GM21737 (cell line): ENCODE results near the gene PLSCR4.
"Not testable (repeated sequence)": the region's sequence is repeated elsewhere in the genome, so short reads cannot be mapped to it uniquely, and the experiment has no call there.

Source experiments
- ATAC-seq: cut with Tn5 transposase; IDR thresholded peaks from one replicate; pipeline ENCODE4 v1.9.1; 2021; ENCODE audit warnings: mild to moderate bottlenecking, moderate library complexity; ENCODE audit not compliant: unreplicated experiment

PLSCR4 gene

DNA sequence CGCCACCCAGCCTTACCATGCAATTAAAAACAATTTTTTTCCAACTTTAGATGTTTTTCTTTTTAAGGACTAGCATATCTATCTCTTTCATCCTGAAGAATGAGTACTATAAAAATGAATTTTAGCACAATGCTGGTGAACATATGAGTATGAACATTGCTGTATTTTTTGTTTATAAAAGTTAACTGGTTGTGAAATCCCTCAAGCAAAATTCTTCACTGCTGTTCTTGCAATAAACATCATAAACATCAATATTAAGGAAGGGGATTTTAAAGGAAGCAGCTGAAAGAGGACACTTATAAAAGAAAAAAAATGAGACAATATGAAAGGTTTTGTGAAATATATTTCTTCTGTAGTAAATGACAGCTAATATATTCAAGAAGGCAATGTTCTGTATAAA, 3.0 kb downstream of the PLSCR4 start:
- ATAC-seq: no peak

DNA sequence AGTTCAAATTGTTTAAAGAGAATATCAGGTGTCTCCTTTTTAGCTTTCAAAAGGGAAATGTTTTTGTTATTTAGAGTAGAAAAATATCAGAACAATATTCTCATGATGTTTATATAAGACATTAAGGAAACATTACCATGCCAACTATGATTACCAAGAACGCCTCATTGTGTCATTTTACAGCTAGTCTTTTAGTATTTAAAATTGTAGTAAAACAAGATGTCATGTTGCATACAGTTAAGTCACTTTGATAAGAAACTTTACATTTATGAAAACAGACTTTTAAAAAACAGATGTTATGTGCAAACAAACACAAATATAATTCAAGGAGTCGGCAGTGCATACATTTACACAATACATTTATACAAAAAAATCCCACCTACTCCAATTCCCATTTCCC, 4.4 kb downstream of the PLSCR4 start:
- no peak for ATAC-seq

DNA sequence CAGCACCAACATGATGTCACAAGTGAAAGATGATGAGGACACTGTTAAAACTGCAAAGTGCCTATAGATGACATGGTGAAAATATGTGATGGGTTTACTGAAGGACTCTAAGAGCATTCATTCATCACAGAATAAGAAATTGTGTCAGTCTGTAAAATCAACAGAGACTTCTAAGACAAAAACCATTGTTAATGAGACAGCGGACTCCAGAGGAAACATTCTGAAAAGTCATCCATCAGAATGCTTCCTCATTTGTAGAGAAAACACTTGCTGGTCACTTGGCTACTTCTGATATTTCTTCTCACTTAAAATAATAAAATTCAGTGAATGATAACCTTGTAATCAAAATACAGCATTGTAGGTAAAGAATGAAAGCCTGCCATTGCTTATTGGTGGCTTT, 7.3 kb downstream of the PLSCR4 start:
- no peak for ATAC-seq

DNA sequence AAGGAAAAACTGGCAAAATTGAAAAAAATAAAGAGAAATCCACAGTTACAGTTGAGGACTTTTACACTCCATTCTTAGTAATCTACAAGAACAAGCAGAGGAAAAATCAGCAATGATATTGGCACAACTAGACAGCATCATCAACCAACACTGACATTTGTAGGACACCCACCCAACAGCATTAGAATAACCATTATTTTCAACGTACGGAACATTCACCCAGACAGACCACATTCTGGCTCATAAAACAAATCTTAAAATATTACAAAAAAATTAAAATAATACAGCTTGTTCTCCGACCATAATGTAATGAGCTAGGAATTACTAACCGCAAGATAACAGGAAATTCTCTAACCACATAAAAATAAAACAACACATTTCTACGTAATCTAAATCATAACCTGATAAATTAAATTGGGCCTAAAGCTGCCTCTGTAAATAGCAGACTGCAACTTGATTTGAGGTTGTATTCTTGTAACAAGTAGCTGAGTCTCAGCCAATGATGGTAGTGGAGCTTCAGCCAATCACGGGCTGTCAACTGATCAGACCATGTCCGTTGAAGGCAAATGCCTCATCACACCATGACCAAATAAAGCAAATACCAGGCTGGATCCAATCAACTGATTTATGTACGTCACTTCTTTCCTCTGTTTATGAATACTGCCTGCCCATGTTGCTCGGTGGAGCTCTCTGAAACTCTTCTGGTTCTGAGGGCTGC, 9.2 kb downstream of the PLSCR4 start:
- no peak for ATAC-seq

DNA sequence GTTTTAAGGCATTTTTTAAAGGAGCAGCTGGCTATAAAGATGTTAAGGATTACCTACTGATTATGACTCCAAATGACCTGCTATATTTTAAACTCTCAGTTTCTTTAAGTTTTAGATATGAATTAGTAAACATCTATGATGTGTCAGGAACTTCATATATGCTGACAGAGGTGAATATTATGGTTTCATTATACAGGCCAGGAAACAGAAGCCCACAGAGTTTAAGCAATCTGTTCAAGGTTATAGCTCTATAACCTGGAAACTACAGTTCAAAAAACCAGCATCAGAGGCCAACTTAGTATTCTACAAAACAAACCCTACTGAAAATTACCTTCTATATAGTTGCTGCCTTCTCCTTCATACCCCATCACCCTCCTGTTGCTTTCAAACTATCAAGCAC, 17.4 kb downstream of the PLSCR4 start:
- ATAC-seq: no peak

DNA sequence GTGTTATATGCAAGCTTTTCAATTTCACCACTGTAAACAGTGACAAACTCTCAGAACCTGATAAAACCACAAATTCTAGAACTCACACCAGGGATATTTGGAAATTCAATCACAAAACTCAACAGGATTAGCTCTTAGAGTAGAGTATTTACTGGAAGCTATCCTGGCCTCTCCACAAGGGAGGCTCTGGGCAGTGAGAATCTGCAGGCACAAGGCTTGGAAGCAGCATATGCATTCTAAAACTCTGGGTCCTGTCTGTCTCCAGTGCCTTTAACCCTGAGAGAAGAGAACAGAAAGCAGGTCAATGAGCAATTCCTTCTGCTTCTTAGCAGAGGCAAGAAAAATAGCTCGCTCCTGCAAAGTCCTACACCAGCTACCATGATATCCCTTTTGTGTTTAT, 23.4 kb downstream of the PLSCR4 start:
- ATAC-seq: no peak

DNA sequence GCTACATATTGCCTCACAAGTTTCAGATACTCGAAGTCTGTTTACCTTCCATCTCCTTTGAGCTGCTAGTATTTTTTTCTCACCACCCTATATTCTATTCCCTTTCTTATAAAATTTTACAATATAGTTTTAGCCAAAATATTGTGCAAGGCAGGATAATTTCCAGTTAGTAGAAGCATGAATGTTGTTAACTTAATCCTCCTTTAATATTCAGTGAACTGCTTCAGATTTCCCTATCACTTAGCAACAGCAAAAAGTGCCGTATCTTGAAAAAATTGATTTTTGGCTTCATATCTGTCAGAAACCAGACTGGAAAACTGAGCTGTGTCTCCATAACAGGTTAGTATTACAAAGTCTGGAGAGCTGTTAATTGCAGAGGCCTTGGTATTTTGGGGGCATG, 24.0 kb downstream of the PLSCR4 start:
- no peak for ATAC-seq

DNA sequence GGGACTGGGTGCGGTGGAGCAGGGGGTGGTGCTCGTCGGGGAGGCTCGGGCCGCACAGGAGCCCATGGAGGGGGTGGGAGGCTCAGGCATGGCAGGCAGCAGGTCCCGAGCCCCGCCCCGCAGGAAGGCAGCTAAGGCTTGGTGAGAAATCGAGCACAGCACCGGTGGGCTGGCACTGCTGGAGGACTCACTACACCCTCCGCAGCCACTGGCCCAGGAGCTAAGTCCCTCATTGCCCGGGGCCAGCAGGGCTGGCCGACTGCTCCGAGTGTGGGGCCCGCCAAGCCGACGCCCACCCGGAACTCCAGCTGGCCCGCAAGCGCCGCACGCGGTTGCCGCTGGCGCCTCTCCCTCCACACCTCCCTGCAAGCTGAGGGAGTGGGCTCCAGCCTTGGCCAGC, 25.4 kb downstream of the PLSCR4 start:
- not testable (repeated sequence) for ATAC-seq

DNA sequence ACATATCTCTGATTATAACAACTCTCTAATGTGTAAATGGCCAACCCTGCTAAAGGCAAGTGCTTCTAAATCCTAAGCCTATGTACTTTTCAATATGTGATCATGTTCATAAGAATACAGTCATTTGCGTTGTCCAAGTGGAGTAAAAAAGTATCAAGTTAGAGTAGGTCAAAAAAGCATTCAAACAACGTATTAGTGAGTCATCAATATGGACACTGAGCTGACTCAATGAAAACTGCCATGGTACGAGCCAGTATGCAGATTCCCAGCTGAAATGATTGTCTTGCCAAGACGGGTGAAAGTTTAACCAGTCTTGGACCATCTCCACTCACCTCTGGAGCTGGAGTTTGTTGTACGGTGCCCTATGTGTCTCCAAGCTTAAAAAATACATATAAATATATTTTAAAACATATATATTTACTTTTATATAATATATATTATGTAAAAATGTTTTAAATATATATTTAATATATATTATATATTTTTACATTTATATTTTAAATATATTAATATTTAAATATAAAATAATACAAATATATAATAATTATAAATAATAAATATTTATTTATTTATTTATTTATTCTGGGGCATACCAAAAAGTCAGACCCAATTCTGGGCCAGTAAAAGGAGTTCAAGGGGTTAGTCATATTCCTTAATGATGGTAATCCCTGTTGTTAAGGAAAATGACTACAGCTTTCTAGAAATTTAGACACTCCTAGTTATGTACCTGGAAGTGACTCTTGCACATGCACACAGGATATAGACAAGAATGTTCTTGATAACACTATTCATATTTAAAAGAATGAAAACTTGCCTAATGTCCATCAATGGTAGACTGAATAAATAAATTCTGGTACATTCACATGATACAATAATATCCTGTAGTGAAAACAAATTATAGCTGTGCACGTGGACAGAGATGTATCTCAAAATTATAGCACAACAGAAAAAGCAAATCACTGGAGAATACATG, 27.2 kb downstream of the PLSCR4 start:
- no peak for ATAC-seq

DNA sequence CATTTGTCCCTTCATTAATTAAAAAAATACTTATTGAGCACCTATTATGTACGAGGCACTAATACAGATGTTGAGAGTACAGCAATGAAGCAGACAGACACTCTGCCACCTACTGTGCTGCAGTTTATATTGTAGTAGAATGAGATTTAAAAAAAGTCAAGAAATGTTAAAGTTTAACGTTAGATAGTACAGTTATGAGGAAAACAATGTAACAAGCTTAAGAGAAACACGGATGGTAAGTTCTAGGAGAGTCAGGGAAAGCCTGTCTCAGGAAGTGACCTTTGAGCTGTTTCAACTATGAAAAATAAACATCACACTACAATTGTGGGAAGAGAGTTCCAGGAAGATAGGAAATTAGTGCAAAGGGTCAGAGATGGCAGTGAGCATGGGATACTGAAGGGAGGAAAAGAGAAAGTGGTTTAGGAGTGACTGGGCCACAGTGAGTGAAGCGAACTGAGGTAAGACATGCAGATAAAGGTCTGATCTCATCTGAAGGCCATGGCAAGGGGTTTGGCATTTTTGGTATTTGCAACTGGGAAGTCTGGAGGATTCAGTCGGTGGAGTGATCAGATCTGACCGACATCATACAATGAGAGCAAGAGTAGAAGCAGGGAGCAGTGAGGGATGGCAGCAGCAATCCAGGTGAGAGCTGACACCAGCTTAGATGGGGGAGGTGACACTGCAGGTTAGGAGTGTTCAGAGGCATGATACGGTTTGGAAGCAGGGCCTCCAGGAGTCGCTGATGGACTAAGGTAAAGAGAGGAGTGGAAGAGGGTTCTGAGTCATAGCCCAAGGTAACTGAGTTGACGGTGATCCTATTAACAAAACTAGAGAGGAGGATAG, 28.5 kb downstream of the PLSCR4 start:
- no peak for ATAC-seq

DNA sequence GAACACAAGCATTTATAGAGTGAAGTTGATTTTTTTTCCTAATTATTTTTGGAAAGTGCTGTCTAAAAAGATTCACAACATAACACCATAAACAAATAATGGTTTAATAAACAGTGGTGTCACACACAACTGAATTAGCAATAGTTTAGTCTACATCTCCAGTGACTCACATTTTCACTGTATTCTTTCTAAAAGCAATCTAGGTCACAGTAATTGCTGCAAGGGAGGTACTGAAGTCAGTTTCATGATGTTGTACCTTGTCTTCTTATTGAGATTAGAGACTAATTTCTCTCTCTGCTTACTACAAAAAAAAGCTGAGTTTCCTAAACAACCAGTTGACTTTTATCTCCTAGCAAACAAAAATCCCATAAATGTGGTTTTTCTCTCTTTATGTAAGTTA, 29.6 kb downstream of the PLSCR4 start:
- ATAC-seq: no peak

DNA sequence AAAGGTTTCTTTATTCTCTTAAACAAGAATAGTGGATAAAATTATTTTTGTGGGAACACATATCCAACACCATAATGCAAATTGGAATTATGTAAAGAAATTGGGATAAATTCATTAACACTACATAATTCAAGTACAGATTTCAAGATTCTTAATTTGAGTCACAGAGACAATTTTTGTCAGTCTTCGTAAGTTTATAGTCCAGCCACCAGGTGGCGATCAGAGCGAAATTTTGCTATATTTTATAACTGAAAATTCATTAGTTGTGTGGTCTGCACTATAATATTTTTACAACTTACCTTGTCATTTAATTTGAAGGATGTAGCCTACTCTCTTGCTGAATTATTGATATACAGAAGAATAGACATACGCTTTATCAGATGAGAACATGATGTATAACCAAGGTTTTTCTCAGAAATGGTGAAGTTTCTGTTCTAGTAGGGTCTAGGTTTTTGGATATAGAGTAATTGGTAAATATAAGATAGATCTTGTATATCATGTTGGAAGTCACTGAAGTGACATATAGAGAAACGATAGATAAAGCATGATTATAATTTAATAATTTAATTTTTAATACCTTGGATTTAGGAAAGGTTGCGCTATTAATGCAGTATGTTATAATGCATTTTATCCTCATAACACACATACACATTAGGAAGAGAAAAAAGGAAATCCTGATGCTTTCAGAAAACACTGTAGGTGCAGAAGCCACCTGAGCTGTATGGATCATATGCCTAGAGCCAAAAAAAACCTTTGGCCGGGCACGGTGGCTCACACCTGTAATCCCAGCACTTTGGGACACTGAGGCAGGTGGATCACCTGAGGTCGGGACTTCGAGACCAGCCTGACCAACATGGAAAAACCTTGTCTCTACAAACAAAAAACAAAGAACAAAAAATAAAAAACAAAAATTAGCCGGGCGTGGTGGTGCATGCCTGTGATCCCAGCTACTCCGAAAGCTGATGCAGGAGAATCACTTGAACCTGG, 31.7 kb downstream of the PLSCR4 start:
- ATAC-seq: no peak

DNA sequence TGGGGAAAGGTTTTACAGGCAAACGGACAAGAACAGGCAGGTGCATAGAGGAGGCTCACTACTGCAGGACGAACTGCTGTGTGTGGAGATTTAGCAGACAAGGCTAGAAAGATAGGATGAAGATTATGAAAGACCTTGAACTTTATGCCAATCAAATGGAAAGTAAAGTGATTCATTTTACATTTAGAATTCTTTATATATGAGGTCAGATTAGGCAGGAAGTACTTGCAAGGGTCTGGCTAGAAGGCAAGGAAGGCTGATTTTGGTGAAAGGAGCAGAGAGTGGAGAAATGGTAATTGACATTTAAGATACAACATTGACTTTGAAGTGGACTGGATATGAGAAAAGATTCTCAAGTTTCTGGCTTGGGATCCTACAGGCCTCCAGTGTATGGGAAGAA, 33.6 kb downstream of the PLSCR4 start:
- no peak for ATAC-seq

DNA sequence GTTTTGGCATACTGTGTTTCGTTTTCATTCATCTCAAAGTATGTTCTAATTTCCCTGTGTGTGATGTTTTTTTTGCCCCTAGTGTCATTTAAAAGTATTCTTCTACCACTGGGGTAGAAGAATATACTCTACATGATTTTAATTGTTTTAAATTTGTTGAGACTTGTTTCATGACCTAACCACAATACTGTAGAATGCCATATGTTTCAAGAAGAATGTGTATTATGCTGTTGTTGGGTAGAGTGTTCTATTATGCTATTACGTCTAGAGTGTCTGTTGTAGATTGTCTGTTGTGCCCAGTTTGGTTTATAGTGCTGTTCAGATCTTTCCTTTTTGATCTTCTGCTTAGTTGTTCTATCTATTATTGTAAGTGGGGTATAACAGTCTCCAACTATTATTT, 36.4 kb downstream of the PLSCR4 start:
- no peak for ATAC-seq

DNA sequence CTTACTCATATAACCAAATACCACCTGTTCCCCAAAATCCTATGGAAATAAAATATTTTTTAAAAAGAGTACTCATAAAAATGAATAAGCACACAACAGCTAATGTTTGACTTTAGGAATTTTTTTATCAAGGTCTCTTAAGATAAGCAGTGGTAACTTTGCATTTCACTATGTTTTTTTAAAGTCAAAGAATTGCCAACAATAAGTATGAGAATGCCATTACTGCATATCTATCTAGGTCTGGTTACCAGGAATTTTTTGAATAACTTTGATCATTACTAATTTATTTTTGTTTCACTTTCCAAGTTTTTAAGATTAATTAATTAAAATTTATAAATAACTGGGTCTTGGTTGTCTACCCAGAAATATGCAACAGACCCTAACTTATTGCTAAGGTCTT, 41.5 kb downstream of the PLSCR4 start:
- no peak for ATAC-seq

DNA sequence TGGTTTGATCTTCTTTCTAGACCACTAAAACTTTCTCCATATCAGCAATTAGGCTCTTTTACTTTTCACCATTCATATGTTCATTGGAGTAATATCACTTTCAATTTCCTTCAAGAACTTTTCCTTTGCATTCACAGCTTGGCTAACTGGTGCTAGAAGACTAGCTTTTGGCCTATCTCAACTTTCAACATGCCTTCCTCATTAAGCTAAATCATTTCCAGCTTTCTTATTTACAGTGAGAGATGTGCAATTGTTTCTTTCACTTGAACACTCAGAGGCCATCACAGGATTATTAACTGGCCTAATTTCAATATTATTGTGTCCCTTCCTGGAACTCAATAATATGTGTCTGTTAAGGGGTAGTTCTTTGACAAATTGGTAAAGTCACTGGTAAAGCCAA, 47.1 kb downstream of the PLSCR4 start:
- ATAC-seq: no peak

DNA sequence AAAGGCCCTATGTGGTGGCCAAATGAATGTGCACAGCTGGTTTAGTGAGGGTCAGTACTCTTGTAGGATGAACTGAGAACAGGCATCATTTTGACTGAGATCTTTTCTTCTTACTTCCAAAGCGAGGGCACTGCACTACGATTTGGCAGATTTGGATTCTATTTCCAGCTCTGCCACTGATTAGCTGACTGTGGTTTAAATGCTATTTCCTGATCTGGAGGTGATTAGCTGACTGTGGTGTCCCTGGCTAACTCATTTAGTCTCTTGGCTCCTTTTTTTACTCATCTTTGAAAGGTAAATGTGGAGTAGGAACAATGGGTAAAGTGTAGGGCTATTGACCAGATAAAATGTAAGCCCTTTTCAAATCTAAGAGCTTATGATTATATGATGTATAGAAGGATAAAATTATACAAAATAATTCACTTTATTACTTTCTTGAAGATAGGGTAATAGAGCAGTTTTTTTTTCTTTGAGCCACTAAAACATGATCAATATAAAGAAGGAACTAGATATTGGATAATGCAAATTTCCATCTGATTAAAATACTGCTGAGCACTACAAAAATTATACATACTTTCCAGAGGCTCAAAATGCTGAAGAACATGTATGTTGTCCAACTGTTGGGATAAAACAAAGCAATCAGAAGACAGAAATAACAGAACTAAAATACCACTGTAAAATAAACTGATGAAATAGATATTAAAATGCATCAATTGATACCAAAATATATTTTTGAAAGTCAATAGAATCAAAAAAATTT, 50.3 kb downstream of the PLSCR4 start:
- no peak for ATAC-seq

DNA sequence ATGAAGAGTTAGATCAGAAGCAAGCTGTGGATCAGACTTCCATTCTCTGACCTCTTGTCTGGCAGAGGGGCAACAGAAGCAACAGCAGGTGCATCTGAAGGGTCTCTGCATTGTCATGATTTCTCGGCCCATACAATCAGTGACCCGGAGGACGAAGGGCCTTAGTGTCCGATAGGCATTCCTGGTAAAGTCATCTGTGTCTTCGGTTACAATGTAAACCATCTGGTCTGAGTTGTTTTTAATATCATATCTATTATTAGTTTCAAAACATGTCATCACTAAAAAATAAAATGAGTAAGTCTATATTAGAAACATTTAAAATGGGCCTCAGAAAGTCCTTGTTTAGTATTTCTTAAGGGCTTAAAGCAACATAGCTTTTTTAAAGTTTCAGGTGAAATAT, 51.1 kb downstream of the PLSCR4 start:
- no peak for ATAC-seq

DNA sequence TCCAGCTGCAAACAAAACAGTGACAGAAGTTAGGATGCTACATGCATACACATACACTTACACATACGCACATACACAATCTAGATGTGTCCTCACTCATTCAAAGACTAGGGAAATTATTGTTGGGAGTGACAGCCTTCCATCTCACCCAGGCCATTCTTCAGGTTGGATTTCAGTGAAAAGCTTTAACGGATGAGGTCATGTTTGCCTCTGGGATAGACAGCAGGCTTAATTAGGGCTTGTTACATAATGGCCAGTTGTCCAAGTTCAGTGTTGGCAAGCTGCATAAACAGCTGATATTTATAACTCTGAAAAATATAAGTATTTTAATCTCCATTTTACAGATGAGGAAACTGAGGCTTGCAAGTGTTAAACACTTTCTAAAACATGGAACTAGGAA, 54.1 kb downstream of the PLSCR4 start:
- ATAC-seq: no peak
